PFSK-1 (cell line): ENCODE results near the gene TSPAN19.

ENCODE experiments used
- FOXP2 ChIP-seq: optimal IDR thresholded peaks from 2 replicates; pipeline ENCODE3; 2011; ENCODE audit warnings: borderline replicate concordance, control low read depth, inconsistent platforms; ENCODE audit not compliant: insufficient read depth; ENCODE audit errors: extremely low read length, extremely low read depth
- POLR2AphosphoS5 ChIP-seq: IDR thresholded peaks from 2 replicates; pipeline ENCODE4 v1.6.1; 2012; ENCODE audit warnings: low read depth, mild to moderate bottlenecking, control low read depth, low read length, moderate library complexity
- REST ChIP-seq, 2 experiments: IDR thresholded peaks; 2 replicates each; pipeline versions ENCODE4 v1.6.1 to v1.8.0; 2011 to 2012; ENCODE audit warnings: low read depth in 2 of 2, low read length in 2 of 2, control low read depth in 1 of 2, inconsistent platforms in 1 of 2, mild to moderate bottlenecking in 1 of 2, moderate library complexity in 1 of 2; ENCODE audit not compliant: insufficient read depth in 1 of 2
- SIN3A ChIP-seq: IDR thresholded peaks from 2 replicates; pipeline ENCODE4 v1.6.1; 2012; ENCODE audit warnings: mild to moderate bottlenecking, low read length, moderate library complexity, borderline replicate concordance; ENCODE audit not compliant: insufficient read depth
- TAF1 ChIP-seq: IDR thresholded peaks from 2 replicates; pipeline ENCODE4 v1.6.1; 2012; ENCODE audit warnings: low read length, control low read depth, borderline replicate concordance; ENCODE audit not compliant: insufficient read depth

TSPAN19 gene

GRCh38 chr12:84983289-84983688 lies 52.8 kb downstream of the TSPAN19 start:
- TF ChIP-seq SIN3A (no peak), FOXP2 (no peak), TAF1 (no peak), REST (IDR thresholded peaks at IDR 0.05; ENCODE audit: insufficient read depth in 1 of 2, low read depth in 2 of 2, low read length in 2 of 2) (no peak), POLR2AphosphoS5 (no peak)

- TF ChIP-seq REST (IDR thresholded peaks at IDR 0.05; ENCODE audit: insufficient read depth in 1 of 2, low read depth in 2 of 2, low read length in 2 of 2) (no peak), FOXP2 (no peak), POLR2AphosphoS5 (no peak), SIN3A (no peak), TAF1 (no peak)
These were observed 53.2 kb downstream of the TSPAN19 start for GRCh38 chr12:84982888-84983287.

- no peak for TF ChIP-seq FOXP2
- no peak for TF ChIP-seq REST (IDR thresholded peaks at IDR 0.05; ENCODE audit: insufficient read depth in 1 of 2, low read depth in 2 of 2, low read length in 2 of 2)
- TF ChIP-seq SIN3A = no peak
- TF ChIP-seq TAF1 = no peak
- TF ChIP-seq POLR2AphosphoS5 = no peak
These were observed 57.2 kb downstream of the TSPAN19 start for GRCh38 chr12:84978921-84979320.

- TF ChIP-seq SIN3A (no peak), REST (IDR thresholded peaks at IDR 0.05; ENCODE audit: insufficient read depth in 1 of 2, low read depth in 2 of 2, low read length in 2 of 2) (no peak), POLR2AphosphoS5 (no peak), FOXP2 (no peak), TAF1 (no peak)
These were observed 59.9 kb downstream of the TSPAN19 start for GRCh38 chr12:84976133-84976532.
